Testis (tissue), 2 donors: ENCODE data around the gene CDH1.

Experiments used
- CTCF ChIP-seq, 3 experiments: fragments of 450-650 bp in 2 of 3; fragments of 200-600 bp in 1 of 3; sonication (generic) in 1 of 3; IDR thresholded peaks; one replicate each; pipeline ENCODE4 v1.5.1; 2016 to 2019; ENCODE audit warnings: antibody characterized with exemption in 3 of 3, mild to moderate bottlenecking in 2 of 3, moderate library complexity in 1 of 3
- POLR2A ChIP-seq: fragments of 450-650 bp; IDR thresholded peaks from one replicate; pipeline ENCODE4 v1.6.1; 2017; ENCODE audit warnings: antibody characterized with exemption, mild to moderate bottlenecking, moderate library complexity

GRCh38 chr16:68713361-68713760, 23.7 kb upstream of the CDH1 start:
- TF ChIP-seq CTCF (IDR thresholded peaks at IDR 0.05) (no peak), POLR2A (no peak)
